ENCODE results near the gene CASQ2.

Gene CASQ2

DNA sequence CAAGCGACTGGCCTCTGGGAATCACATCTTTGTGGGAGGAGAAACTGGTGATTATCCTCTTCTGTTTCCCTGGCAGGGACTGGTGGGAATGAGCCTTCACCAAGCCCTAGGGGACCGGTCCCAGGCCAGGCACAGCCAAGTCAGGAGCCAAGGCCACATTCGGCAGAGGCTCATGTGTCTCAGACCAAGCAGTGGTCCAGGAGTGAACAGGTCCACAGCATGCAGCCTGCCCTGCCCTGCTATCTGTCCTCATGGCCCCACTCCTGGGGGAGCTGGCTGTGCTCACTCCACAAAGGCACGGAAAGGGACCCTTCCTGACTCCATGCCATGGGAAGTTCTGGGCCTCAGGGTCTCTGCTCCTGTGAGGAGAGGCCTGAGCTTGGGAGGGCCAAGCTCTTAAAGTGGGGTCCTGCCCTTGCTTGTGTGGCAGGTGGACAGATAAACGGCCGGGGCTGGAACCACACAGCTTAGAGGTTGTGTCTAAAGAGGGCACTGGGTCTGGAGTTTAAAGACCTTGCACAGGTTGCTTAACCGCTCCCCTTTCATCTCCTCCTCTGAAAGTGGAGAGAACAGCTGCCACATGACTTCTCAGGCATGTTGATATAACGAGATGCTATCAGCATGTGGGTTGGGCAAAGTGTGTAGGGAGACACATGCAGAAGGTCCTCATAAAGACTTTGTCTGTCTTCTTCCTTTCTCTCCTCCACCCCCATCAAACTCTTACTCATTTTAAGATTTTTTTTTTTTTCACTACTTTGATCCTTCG, 57.5 kb downstream of the CASQ2 start:
- TF ChIP-seq, protein P1, sequence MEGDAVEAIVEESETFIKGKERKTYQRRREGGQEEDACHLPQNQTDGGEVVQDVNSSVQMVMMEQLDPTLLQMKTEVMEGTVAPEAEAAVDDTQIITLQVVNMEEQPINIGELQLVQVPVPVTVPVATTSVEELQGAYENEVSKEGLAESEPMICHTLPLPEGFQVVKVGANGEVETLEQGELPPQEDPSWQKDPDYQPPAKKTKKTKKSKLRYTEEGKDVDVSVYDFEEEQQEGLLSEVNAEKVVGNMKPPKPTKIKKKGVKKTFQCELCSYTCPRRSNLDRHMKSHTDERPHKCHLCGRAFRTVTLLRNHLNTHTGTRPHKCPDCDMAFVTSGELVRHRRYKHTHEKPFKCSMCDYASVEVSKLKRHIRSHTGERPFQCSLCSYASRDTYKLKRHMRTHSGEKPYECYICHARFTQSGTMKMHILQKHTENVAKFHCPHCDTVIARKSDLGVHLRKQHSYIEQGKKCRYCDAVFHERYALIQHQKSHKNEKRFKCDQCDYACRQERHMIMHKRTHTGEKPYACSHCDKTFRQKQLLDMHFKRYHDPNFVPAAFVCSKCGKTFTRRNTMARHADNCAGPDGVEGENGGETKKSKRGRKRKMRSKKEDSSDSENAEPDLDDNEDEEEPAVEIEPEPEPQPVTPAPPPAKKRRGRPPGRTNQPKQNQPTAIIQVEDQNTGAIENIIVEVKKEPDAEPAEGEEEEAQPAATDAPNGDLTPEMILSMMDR (IDR thresholded peaks at IDR 0.05; ENCODE audit: extremely low read depth, missing control alignments): no peak
- DNase-seq (ENCODE audit: low spot score): no peak

DNA sequence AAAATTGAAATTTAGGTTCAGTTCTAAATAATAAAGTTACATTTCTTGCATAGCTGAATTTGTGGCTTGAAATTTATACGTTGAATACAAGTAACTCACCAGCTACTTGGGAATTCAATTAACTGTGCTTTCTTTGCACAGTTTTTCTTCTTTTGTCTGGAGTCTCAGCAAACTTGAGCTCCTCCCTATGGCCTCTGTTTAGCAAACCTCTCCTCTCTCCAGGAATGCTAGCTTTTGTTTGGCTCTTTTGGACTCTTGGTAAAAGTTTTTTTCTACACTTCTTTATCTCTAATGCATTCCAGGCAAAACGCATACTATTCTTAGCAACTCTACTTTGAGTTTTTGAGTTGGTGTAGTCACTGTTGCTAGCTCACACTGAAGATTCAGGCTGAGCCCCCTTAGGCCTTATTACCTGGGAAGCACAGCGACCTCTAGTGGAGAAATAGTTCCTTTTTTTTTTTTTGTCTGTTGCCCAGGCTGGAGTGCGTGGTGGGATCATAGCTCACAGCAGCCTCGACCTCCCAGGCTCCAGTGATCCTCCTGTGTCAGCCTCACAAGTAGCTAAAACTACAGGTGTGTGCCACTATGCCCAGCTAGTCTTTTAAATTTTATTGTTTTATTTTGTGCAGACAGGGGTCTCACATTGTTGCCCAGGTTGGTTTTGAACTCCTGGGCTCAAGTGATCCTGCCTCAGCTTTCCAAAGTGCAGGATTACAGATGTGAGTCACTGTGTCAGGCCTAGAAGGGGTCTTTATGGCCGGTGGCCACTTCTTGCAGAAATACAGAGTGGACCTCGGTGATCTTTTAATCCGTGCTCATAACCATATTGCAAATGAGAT, 61.7 kb downstream of the CASQ2 start:
- TF ChIP-seq, protein P1 (IDR thresholded peaks at IDR 0.05; ENCODE audit: extremely low read depth, missing control alignments): peak; percentile 31
- peak; percentile 40 for DNase-seq (ENCODE audit: low spot score)

DNA sequence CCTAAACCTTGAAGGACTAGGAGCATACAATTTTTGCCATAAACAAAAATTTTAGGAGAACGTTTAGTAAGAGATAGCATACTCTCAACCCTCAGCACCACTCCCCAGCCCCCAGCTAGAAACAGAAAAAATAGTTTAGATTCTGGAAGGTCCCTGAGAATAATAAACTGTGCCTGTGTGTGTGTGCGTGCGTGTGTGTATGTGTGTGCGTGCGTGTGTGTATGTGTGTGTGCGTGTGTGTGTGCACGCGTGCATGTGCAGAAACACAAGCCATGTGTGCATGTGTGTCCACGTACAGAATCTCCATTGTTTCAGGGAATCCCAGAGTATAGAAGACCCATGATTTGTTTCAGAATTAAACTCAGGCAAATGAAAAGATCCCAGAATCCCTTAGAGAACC, 62.6 kb downstream of the CASQ2 start:
- TF ChIP-seq, protein P1 (IDR thresholded peaks at IDR 0.05; ENCODE audit: extremely low read depth, missing control alignments): no peak
- no peak for DNase-seq (ENCODE audit: low spot score)

DNA sequence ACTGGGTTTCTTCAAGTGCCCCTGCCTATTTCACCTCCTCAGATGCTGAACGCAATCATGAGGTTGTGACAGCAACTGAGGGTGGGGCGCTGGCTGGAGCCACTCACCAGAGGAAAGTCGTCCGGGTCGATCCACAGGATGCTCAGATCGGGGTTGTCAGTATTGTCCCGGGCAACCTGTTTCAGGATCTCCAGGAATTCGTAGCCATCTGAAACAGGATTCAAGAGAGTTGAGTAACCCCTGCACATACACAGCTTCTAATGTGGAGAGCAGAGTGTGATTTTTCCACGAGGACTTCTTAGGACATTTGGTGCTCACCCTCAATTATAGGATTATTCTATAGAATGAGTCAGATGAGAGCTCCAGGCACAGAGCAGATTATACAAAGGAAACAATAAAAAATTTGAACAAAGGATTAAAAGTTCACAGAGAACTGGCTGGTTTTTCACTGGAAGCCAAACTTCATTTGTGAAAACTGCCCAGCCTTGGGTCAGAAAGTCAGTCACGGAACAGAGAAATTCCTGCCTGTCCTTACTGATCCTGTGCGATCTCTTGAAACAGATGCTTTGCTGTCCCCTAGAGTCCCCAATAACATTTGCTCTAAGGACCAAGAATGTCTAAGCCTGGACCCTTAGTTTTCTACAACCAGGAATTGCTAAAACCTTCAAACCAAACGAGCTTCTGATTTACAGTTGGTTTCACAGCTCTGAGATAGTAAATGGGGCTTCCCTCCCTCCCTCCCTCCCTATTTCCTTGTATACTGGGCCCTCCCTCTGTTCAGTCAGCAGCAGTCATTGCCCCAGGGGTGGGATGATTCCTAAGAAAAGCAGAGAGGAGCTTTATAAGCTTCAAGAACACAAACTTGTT, 63.2 kb downstream of the CASQ2 start:
- no peak for DNase-seq (ENCODE audit: low spot score)

DNA sequence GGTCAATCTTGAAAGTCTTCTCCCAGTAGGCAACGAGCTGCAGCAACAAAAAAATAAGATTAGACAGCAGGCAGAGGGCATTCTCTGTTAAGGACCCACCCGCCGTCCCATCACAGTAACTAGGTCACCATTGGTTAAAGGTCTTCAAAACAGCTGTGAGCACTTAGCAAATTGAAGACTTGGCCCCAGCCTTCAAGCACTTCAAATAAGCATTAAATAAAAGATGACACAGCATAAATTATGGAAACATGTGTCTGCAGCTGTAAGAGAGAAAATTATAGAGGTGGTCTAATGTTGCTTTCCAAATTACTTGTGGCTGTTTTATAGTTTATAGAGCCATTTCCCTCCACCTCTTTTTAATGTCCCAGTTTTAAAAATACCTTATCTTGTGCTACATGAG, 65.6 kb downstream of the CASQ2 start:
- TF ChIP-seq, protein P1 (IDR thresholded peaks at IDR 0.05; ENCODE audit: extremely low read depth, missing control alignments): no peak
- DNase-seq (ENCODE audit: low spot score): no peak

More for the DNA sequence above, 63.2 kb downstream of the CASQ2 start:
- TF ChIP-seq, protein P1 (IDR thresholded peaks at IDR 0.05; ENCODE audit: extremely low read depth, missing control alignments): no peak

DNA sequence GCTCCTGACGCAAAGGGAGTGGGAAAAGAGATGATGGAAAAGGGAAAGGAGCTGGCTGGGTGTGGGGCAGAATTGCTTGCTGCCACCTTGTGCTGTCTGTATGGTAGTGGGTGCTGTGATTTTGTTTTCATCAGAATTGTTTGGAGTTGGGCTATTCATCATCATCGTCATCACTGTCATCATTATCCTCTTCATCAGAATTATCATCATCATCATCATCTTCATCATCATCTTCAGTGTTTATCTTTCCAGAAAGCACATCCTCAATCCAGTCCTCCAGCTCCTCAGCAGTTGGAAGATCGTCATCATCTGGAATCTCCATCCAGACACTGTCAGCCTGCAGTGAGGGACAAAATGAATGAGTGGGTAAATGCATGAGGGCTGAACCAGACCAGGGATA, 67.4 kb downstream of the CASQ2 start:
- TF ChIP-seq, protein P1 (IDR thresholded peaks at IDR 0.05; ENCODE audit: extremely low read depth, missing control alignments): no peak
- no peak for DNase-seq (ENCODE audit: low spot score)
